Esophagus (tissue), 2 donors: ENCODE measurements around the gene APC. TPM values are rescaled to one million over a fixed set of nuclear protein-coding genes. Genes with fewer than 3 reads are reported as not detected.

Experiments
- polyA plus RNA-seq, 2 donors: library from polyadenylated mRNA; stranded (reverse); fragments of 200-250 nt; gene quantifications; one replicate each; pipeline ENCODE4 v1.2.3, GENCODE V29; 2013
- donor health status: healthy with polysubstance abuse.
- donor health status: Bipolar disorder and iron deficiency.

The APC gene
- polyA plus RNA-seq, 2 donors = 4.8 to 5.8 TPM

Other genes with a start within 250 kb of the APC start
- 10 to 100 TPM; 69.6 to 69.8 TPM for gene SRP19, start 123.4 kb downstream of the APC start, polyA plus RNA-seq
- 10 to 100 TPM; 25.4 to 36.8 TPM for gene REEP5, start 184.3 kb downstream of the APC start, polyA plus RNA-seq
- gene DCP2, start 238.9 kb downstream of the APC start, polyA plus RNA-seq = 1 to 10 TPM; 4.7 to 4.8 TPM